PC-3 (cell line): Measurements from ENCODE around the gene LINC01488. TPM values are rescaled to one million over a fixed set of nuclear protein-coding genes. Genes with fewer than 3 reads are reported as not detected.

Source experiments
- ATAC-seq: fragments of 200-7000 bp; cut with Tn5 transposase; 2 replicates; pipeline ENCODE4 v1.9.1; 2020; ENCODE audit warnings: mild to moderate bottlenecking, moderate library complexity
- BruUV-seq: library from RNA; stranded (reverse); fragments of 400-500 nt; replicated peaks from 2 replicates; lab custom pipeline; 2021; lab: Mats Ljungman, UMichigan
- CTCF ChIA-PET: fragments of 300-600 bp; sonication (Branson Sonifier 250); formaldehyde crosslinking; loops from one replicate; lab custom pipeline; 2022; ENCODE audit warnings: antibody characterized with exemption; lab: Charles Lee
- POLR2A ChIA-PET: fragments of 300-600 bp; sonication (Branson Sonifier 250); formaldehyde crosslinking; loops from one replicate; lab custom pipeline; 2022; ENCODE audit warnings: antibody characterized with exemption; ENCODE audit not compliant: unreplicated experiment; lab: Charles Lee
- DNase-seq: peaks from one replicate; pipeline ENCODE4 v3.0.0-alpha.2; 2015
- H2AFZ ChIP-seq: fragments of 300-600 bp; sonication (generic); 2 replicates; pipeline ENCODE4 v1.6.0; 2016; ENCODE audit warnings: antibody characterized with exemption, low read length
- H3F3A ChIP-seq: fragments of 300-600 bp; sonication (generic); one replicate; pipeline ENCODE4 v1.6.0; 2017; ENCODE audit warnings: antibody characterized with exemption, low read length, control low read depth, mild to moderate bottlenecking; ENCODE audit not compliant: unreplicated experiment
- H3K27ac ChIP-seq: fragments of 300-600 bp; sonication (generic); 2 replicates; pipeline ENCODE4 v1.5.1; 2016; ENCODE audit warnings: mild to moderate bottlenecking, low read length
- H3K27me3 ChIP-seq: fragments of 300-600 bp; sonication (generic); 2 replicates; pipeline ENCODE4 v1.6.1; 2016; ENCODE audit warnings: low read length, mixed read lengths
- H3K36me3 ChIP-seq: fragments of 300-600 bp; sonication (generic); 2 replicates; pipeline ENCODE4 v1.6.1; 2016; ENCODE audit warnings: low read depth, mixed run types, low read length, mixed read lengths
- H3K4me1 ChIP-seq: fragments of 300-600 bp; sonication (generic); 2 replicates; pipeline ENCODE4 v1.5.1; 2016; ENCODE audit warnings: low read length; ENCODE audit not compliant: insufficient read depth
- H3K4me2 ChIP-seq: fragments of 300-600 bp; sonication (generic); 2 replicates; pipeline ENCODE4 v1.6.0; 2016; ENCODE audit warnings: low read length
- H3K4me3 ChIP-seq: fragments of 300-600 bp; sonication (generic); 2 replicates; pipeline ENCODE4 v1.5.1; 2016; ENCODE audit warnings: mild to moderate bottlenecking, low read length, mixed read lengths
- H3K79me2 ChIP-seq: fragments of 300-600 bp; sonication (generic); 2 replicates; pipeline ENCODE4 v1.6.1; 2017; ENCODE audit warnings: low read length, mixed read lengths
- H3K9ac ChIP-seq: fragments of 300-600 bp; sonication (generic); 2 replicates; pipeline ENCODE4 v1.6.0; 2016; ENCODE audit warnings: mild to moderate bottlenecking, low read length
- H3K9me2 ChIP-seq: fragments of 300-600 bp; sonication (generic); replicated peaks from 2 replicates; pipeline ENCODE4 v1.6.1; 2016; ENCODE audit warnings: mixed run types, low read length, mixed read lengths
- H3K9me3 ChIP-seq: fragments of 300-600 bp; sonication (generic); 2 replicates; pipeline ENCODE4 v1.6.1; 2016; ENCODE audit warnings: low read length, mixed read lengths
- H4K20me1 ChIP-seq: fragments of 300-600 bp; sonication (generic); 2 replicates; pipeline ENCODE4 v1.6.1; 2016; ENCODE audit warnings: low read length, mixed read lengths
- EZH2 ChIP-seq: fragments of 300-600 bp; sonication (generic); IDR thresholded peaks from one replicate; pipeline ENCODE4 v1.6.1; 2017; ENCODE audit warnings: antibody characterized with exemption, mild to moderate bottlenecking, low read length; ENCODE audit not compliant: unreplicated experiment
- EZH2phosphoT487 ChIP-seq: fragments of 300-600 bp; sonication (generic); IDR thresholded peaks from 2 replicates; pipeline ENCODE4 v1.6.1; 2018; ENCODE audit warnings: mild to moderate bottlenecking, antibody characterized with exemption, low read length, borderline replicate concordance
- intact Hi-C: fragments of 100-400 bp; cut with micrococcal nuclease; formaldehyde crosslinking; loops from 2 replicates; pipeline ENCODE4 v1.9.0; 2023
- total RNA-seq: library from RNA; depleted of rRNA; stranded (reverse); fragments of >200 nt; gene quantifications from 2 replicates; pipeline ENCODE4 v1.2.3, GENCODE V29; 2014
- TF ChIP-seq, protein P1 (sequence below): fragments of 300-600 bp; sonication (generic); conservative IDR thresholded peaks from 2 replicates; pipeline ENCODE4 v1.5.1; 2017; ENCODE audit warnings: antibody characterized with exemption, low read depth, mild to moderate bottlenecking, low read length

Gene LINC01488
- total RNA-seq, 1 experiment from 2014 or later: not detected

DNA sequence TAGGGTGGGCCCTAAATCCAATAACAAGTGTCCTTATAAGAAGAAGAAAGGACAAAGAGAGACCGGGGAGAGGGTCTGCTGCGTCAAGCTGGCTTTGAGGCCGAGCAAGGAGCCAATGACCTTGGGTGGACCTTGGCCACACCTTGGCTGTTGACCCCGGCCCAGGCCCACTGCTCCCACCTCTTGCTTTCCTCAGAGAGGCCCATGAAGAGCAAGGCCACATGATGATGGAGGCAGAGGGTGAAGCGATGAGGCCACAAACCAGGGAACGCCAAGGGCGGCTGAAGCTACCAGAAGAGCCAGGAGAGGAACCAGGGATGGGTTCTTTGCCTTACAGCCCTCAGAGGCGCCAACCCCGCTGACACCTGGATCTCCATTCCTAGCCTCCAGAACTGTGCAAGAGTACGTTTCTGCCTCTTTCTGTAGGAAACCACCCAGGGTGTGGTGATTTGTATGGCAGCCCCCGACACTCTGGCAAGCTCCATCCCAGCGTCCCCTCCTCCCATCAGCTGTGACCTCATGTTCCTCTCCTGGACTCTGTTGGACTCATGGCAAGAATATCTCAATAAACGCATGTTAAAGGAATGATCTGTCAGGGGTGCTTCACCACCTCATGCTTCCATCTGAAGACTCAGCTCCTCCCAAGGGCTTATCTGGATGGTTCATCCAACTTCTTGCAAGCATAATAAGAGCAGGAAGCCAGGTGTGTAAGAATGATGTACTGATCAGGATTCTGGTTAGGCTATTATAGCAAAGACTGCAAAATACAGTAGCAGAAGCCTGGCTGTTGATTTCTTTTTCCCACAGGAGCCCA is 41.6 kb upstream of the LINC01488 start:
- H3K36me3 ChIP-seq: no peaks in the 10 kb centered on the region
- CTCF ChIA-PET: no interaction called here
- intact Hi-C loops: loop anchor here (5.0 to 10.0 kb wide), 3 partner anchors 38 to 315 kb away; no protein-coding TSS in a partner anchor
- POLR2A ChIA-PET: no interaction called here
- no peaks in the 10 kb centered on the region for H3K27me3 ChIP-seq
- no peak overlapping the region for H2AFZ ChIP-seq
- H3K4me2 ChIP-seq: no peak overlapping the region
- no peaks in the 10 kb centered on the region for H3K9me2 ChIP-seq
- H3K79me2 ChIP-seq: no peaks in the 10 kb centered on the region
- no TSS peak for BruUV-seq
- no peak overlapping the region for H3K27ac ChIP-seq
- no peaks in the 10 kb centered on the region for H3F3A ChIP-seq
- H3K9ac ChIP-seq: no peak overlapping the region
- peaks cover 43% of the 10 kb centered on the region for H3K4me1 ChIP-seq
- DNase-seq (no peak), ATAC-seq (no peak)
- TF ChIP-seq EZH2 (no peak), EZH2phosphoT487 (no peak)
- TF ChIP-seq, protein P1, sequence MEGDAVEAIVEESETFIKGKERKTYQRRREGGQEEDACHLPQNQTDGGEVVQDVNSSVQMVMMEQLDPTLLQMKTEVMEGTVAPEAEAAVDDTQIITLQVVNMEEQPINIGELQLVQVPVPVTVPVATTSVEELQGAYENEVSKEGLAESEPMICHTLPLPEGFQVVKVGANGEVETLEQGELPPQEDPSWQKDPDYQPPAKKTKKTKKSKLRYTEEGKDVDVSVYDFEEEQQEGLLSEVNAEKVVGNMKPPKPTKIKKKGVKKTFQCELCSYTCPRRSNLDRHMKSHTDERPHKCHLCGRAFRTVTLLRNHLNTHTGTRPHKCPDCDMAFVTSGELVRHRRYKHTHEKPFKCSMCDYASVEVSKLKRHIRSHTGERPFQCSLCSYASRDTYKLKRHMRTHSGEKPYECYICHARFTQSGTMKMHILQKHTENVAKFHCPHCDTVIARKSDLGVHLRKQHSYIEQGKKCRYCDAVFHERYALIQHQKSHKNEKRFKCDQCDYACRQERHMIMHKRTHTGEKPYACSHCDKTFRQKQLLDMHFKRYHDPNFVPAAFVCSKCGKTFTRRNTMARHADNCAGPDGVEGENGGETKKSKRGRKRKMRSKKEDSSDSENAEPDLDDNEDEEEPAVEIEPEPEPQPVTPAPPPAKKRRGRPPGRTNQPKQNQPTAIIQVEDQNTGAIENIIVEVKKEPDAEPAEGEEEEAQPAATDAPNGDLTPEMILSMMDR: no peak
- no peak overlapping the region for H3K4me3 ChIP-seq
- no peaks in the 10 kb centered on the region for H3K9me3 ChIP-seq
- H4K20me1 ChIP-seq: no peaks in the 10 kb centered on the region

DNA sequence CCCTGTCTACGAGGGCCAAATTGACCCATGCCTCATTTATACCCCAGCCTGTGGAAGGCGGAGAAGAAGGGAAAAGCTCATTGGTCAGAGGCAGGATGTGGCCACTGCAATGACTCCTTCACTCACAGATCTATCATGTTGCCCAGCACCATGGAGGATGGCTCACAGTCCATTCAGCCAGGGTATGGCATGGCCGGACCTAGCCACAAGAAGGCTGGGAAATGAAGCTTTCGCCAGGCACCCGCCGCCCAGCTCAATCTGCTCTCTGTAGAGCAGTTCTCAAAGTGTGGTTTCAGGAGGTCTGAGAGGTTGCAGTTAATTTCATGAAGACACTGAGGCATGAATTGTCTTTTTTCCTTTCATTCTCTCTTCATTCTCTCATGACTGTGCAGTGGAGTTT is 40.6 kb upstream of the LINC01488 start:
- intact Hi-C loops: loop anchor here (5.0 to 10.0 kb wide), 3 partner anchors 39 to 316 kb away; no protein-coding TSS in a partner anchor

DNA sequence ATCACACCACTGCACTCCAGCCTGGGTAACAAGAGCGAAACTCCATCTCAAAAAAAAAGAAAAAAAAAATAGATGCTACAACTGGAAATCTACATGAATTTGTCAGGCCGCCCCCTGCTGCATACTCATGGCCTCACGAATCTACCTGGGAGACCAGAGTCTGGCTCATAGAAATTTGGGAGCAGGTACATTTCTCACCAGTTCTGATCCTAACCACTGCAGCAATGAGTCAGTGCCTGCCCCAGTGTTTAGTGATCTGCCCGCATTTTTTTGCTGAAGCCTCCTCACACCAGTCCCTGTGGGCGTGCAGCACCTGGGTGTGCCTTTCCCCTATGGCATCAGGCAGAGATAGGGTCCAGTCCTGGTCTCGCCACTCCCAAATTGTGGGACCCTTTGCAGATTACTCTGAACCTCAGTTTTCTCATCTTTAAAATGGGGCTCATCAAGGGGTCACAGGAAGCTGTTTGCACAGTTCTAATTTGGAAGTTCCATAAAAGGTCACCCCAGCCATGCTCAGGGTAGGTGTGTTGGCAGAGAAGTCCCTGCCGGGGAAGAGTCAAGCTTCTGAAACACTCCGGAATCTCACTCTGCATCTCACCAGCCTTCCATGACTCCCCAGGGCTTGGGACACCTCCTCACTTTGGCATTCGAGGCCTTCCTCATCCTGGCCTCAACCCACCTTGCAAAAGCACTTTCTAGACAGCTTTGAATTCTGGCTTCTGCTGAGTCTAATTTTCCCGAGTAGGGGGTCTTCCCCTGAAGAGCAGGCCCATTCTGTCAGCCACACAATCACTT is 39.3 kb upstream of the LINC01488 start:
- no peak overlapping the region for H3K4me3 ChIP-seq
- no peak for TF ChIP-seq EZH2phosphoT487
- no peak for TF ChIP-seq EZH2
- TF ChIP-seq, protein P1: peak; percentile 53; the same call in 1 of the 2 replicates
- BruUV-seq: no TSS peak
- ATAC-seq (peak; percentile 39), DNase-seq (peak; percentile 94)
- no peaks in the 10 kb centered on the region for H3K9me3 ChIP-seq
- no peaks in the 10 kb centered on the region for H3K36me3 ChIP-seq
- H2AFZ ChIP-seq: peak overlapping the region; percentile 71
- ChIA-PET POLR2A (no interaction called here), CTCF (no interaction called here)
- H3K79me2 ChIP-seq: no peaks in the 10 kb centered on the region
- no peaks in the 10 kb centered on the region for H3F3A ChIP-seq
- H4K20me1 ChIP-seq: no peaks in the 10 kb centered on the region
- H3K9me2 ChIP-seq: no peaks in the 10 kb centered on the region
- no peaks in the 10 kb centered on the region for H3K27me3 ChIP-seq
- peak overlapping the region; percentile 67 for H3K4me2 ChIP-seq
- intact Hi-C loops: loop anchor here (2.0 to 10.0 kb wide), 5 partner anchors 40 to 317 kb away; no protein-coding TSS in a partner anchor
- H3K27ac ChIP-seq: peak overlapping the region; percentile 86
- H3K9ac ChIP-seq: peak overlapping the region; percentile 62
- peaks cover 35% of the 10 kb centered on the region for H3K4me1 ChIP-seq

More for the DNA sequence above, 40.6 kb upstream of the LINC01488 start:
- no peaks in the 10 kb centered on the region for H3K9me2 ChIP-seq
- H3K4me2 ChIP-seq: no peak overlapping the region
- no peak overlapping the region for H2AFZ ChIP-seq
- no peaks in the 10 kb centered on the region for H3F3A ChIP-seq
- ATAC-seq: no peak
- CTCF ChIA-PET: no interaction called here
- no peak overlapping the region for H3K9ac ChIP-seq
- BruUV-seq: no TSS peak
- POLR2A ChIA-PET: no interaction called here
- H3K27ac ChIP-seq: no peak overlapping the region
- no peaks in the 10 kb centered on the region for H3K36me3 ChIP-seq
- DNase-seq: no peak
- TF ChIP-seq EZH2 (no peak), EZH2phosphoT487 (no peak)
- no peaks in the 10 kb centered on the region for H3K27me3 ChIP-seq
- H3K9me3 ChIP-seq: no peaks in the 10 kb centered on the region
- H4K20me1 ChIP-seq: no peaks in the 10 kb centered on the region
- H3K4me3 ChIP-seq: no peak overlapping the region
- no peaks in the 10 kb centered on the region for H3K79me2 ChIP-seq
- H3K4me1 ChIP-seq: peaks cover 43% of the 10 kb centered on the region
